Activated CD8-positive, alpha-beta memory T cell treated with anti-CD3 and anti-CD28 coated beads for 1 hour (primary cell): ENCODE data around the gene YTHDC2.

Experiments
- DNase-seq, 2 donors: peaks; one replicate each; pipeline ENCODE4 v3.0.0-alpha.2; 2020; ENCODE audit warnings: low read depth in 1 of 2; ENCODE audit errors: extremely low read depth in 1 of 2

The YTHDC2 gene

GRCh38 chr5:113519412-113519811, 5.9 kb downstream of the YTHDC2 start:
- no peak for DNase-seq

- no peak for DNase-seq
These were observed 6.9 kb downstream of the YTHDC2 start for GRCh38 chr5:113520429-113520828.

GRCh38 chr5:113520899-113521298, 7.4 kb downstream of the YTHDC2 start:
- DNase-seq = no peak

- no peak for DNase-seq
These were observed 9.7 kb downstream of the YTHDC2 start for GRCh38 chr5:113523168-113523567.

GRCh38 chr5:113524927-113525326, 11.4 kb downstream of the YTHDC2 start:
- DNase-seq = no peak

- DNase-seq = no peak
These were observed 12.9 kb downstream of the YTHDC2 start for GRCh38 chr5:113526421-113526820.

GRCh38 chr5:113527746-113528145, 14.3 kb downstream of the YTHDC2 start:
- DNase-seq = no peak

GRCh38 chr5:113531481-113532159, 18.1 kb downstream of the YTHDC2 start:
- no peak for DNase-seq

- DNase-seq = no peak
These were observed 24.8 kb downstream of the YTHDC2 start for GRCh38 chr5:113538313-113538712.

- no peak for DNase-seq
These were observed 33.2 kb downstream of the YTHDC2 start for GRCh38 chr5:113546703-113547183.

- no peak for DNase-seq
These were observed 34.9 kb downstream of the YTHDC2 start for GRCh38 chr5:113548396-113548795.

- no peak for DNase-seq
These were observed 38.6 kb downstream of the YTHDC2 start for GRCh38 chr5:113552137-113552536.

GRCh38 chr5:113552620-113553019, 39.1 kb downstream of the YTHDC2 start:
- DNase-seq = no peak

- DNase-seq = no peak
These were observed 49.4 kb downstream of the YTHDC2 start for GRCh38 chr5:113562828-113563400.

GRCh38 chr5:113569396-113569795, 55.9 kb downstream of the YTHDC2 start:
- no peak for DNase-seq

- no peak for DNase-seq
These were observed 59.2 kb downstream of the YTHDC2 start for GRCh38 chr5:113572716-113573115.

- no peak for DNase-seq
These were observed 60.9 kb downstream of the YTHDC2 start for GRCh38 chr5:113574417-113574816.

- DNase-seq = no peak
These were observed 61.6 kb downstream of the YTHDC2 start for GRCh38 chr5:113575074-113575473.

GRCh38 chr5:113578091-113578490, 64.6 kb downstream of the YTHDC2 start:
- DNase-seq = no peak

- DNase-seq = no peak
These were observed 67.9 kb downstream of the YTHDC2 start for GRCh38 chr5:113581388-113581787.

GRCh38 chr5:113598150-113598549, 84.7 kb downstream of the YTHDC2 start:
- DNase-seq = no peak

GRCh38 chr5:113598926-113599325, 85.4 kb downstream of the YTHDC2 start:
- DNase-seq = no peak
